ENCODE results near the gene PDLIM5.

DNA sequence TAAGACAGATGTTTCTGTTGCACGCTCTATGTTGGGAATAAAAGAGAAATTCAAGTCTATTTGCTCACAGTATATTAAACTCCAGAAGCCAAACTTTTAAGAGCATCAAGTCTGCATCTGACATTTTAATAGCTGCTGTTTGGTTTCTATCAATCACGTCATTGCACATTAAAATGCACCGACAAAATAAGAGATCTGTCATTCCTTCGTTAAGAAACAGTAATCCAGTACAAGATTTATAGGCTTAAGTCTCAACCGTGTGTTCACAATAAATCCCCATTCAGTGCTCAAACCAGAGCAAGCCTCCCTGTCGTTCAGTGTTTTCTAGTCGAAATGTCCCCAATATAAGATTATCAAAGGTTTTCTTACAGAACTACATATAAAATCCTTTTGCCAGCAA, 217.0 kb downstream of the PDLIM5 start:
- TF ChIP-seq TEAD4 (IDR thresholded peaks at IDR 0.05; ENCODE audit: low read depth, low read length) (no peak), RNF2 (IDR thresholded peaks at IDR 0.05; ENCODE audit: borderline replicate concordance, low read depth, low read length, missing control alignments, poor library complexity, severe bottlenecking) (no peak), POLR2A (IDR thresholded peaks at IDR 0.05; ENCODE audit: control extremely low read depth in 1 of 2, low read depth in 2 of 2, low read length in 2 of 2) (no peak), NRF1 (IDR thresholded peaks at IDR 0.05; ENCODE audit: low read depth, low read length) (no peak), PHF8 (conservative IDR thresholded peaks at IDR 0.05; ENCODE audit: low read depth, low read length) (no peak), GTF2F1 (IDR thresholded peaks at IDR 0.05; ENCODE audit: borderline replicate concordance, low read depth, low read length) (no peak)
- TF ChIP-seq, protein P1, sequence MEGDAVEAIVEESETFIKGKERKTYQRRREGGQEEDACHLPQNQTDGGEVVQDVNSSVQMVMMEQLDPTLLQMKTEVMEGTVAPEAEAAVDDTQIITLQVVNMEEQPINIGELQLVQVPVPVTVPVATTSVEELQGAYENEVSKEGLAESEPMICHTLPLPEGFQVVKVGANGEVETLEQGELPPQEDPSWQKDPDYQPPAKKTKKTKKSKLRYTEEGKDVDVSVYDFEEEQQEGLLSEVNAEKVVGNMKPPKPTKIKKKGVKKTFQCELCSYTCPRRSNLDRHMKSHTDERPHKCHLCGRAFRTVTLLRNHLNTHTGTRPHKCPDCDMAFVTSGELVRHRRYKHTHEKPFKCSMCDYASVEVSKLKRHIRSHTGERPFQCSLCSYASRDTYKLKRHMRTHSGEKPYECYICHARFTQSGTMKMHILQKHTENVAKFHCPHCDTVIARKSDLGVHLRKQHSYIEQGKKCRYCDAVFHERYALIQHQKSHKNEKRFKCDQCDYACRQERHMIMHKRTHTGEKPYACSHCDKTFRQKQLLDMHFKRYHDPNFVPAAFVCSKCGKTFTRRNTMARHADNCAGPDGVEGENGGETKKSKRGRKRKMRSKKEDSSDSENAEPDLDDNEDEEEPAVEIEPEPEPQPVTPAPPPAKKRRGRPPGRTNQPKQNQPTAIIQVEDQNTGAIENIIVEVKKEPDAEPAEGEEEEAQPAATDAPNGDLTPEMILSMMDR (IDR thresholded peaks at IDR 0.05; ENCODE audit: control extremely low read depth in 1 of 3, insufficient read depth in 1 of 3, low read depth in 1 of 3, low read length in 3 of 3), result no peak

Data from H1 (cell line).